GM20431 (cell line): ENCODE data around the gene DYNC1LI2.
"Not testable (repeated sequence)": the region's sequence is repeated elsewhere in the genome, so short reads cannot be mapped to it uniquely, and the experiment has no call there.

Experiments
- in situ Hi-C: fragments of 300-500 bp; cut with MseI, MboI; formaldehyde crosslinking; loops from one replicate; pipeline ENCODE4 v1.15.0; 2020; ENCODE audit warnings: low sequenced_read_pairs; ENCODE audit not compliant: unreplicated experiment

Gene DYNC1LI2

DNA sequence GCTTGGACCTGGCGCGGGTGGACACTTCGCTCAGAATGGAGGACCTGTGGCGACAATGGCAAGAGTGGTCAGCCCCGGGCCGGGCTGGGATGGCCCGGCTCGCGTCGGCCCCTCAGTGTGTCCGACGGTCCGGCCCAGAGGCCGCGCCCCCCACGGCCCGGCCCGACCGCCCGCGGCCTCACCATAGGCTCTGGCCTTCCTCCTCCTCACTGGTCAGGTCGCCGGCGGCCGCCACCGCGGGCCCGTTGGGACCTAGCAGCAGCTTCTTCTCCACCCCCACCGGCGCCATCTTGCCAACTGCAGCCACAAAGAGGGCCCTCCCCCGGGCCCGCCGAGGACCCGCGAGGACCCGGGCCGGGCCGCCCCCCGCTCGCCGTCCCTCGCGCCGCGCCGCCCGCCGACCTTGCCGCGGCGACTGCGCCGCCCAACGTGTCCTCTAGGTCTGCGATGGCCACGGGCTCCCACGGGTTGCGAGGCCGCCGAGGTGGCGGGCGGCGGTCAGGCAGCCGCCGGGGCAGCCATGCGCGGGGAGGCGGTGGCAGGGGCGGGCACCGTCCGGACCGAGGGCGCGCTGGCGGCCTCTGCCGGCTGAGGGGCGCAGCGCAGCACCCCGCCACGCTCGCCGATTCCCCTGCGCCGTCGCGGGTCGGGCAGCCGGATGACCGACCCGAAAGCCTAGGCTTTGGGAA is at the start of gene DYNC1LI2:
Gene DYNC1LI2, minus strand, starts transcription at position 307 of the 689 bp plus-strand sequence. Its CDS starts 18 bp downstream, at position 289.
- in situ Hi-C loops: no loop called here

DNA sequence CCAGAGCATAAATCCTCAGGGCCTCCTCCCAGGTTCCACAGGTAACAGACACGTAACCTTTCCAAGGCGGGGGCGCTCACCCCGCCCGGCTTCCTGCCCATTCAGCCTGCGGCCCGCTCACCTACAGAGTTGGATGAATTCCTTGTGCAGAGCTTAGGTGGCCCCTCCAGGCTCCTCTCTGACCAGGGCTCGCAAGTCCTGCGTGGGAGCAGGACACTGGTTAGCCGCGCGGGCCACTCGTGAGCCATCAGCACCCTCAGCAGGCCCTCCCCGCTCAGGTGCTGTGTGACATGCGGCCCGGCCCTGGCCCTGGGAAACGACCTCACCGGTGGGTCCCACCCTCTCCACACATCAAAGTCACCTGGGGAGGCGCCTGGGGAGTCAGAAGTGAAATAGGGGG is 49.4 kb upstream of the DYNC1LI2 start:
- in situ Hi-C loops: no loop called here

DNA sequence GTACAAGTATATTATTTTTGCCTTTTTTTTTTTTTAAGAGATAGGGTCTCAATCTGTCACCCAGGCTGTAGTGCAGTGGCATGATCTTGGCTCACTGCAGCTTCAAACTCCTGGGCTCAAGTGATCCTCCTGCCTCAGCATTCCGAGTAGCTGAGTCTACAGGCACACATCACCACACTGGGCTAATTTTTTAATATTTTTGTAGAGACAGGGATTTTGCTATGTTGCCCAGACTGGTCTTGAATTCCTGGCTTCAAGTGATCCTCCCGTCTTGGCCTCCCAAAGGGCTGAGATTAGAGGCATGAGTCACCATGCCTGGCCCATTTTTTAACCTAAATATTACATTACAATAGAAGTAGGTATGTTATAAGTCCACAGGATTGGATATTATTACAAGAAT is 46.8 kb upstream of the DYNC1LI2 start:
- in situ Hi-C loops: no loop called here

DNA sequence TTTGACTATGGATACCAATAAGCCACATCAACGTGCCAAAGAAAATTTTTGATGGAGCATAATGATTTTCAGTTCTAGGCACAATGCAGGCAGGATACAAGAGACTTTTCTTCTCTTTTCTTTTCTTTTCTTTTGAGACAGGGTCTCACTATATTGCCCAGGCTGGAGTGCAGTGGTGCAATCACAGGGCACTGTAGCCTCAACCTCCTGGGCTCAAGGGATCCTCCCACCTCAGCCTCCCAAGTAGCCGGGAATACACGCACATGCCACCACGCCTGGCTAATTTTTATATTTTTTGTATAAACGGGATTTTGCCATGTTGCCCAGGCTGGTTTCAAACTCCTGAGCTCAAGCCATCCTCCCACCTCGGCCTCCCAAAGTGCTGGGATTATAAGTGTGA is 42.6 kb upstream of the DYNC1LI2 start:
- in situ Hi-C loops: not testable (repeated sequence)

DNA sequence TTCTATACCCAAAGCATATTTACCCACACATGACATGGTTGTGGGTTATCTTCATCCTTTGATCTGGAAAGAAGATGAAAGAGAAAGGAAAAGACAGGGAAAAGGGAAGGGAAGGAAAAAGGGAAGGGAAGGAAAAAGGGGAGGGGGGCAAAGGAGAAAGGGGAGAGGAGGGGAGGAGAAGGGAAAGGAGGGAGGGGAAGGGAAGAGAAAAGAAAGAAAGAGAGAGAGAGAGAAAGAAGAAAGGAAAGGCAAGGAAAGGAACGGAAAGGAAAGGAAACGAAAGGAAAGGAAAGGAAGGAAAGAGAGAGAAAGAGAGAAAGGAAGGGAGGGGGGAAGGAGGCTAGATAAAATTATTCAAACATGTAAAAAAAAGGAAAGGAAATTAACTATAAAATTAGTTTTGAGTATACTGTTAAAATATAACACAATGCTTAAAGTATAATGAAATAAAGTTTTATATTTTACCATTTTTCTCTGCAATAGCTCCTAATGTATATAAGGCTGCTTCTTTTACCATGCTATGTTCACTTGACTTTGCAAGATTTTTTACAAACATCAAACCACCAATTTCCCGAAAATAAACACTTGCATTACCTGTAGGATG is 38.8 kb upstream of the DYNC1LI2 start:
- in situ Hi-C loops: no loop called here

DNA sequence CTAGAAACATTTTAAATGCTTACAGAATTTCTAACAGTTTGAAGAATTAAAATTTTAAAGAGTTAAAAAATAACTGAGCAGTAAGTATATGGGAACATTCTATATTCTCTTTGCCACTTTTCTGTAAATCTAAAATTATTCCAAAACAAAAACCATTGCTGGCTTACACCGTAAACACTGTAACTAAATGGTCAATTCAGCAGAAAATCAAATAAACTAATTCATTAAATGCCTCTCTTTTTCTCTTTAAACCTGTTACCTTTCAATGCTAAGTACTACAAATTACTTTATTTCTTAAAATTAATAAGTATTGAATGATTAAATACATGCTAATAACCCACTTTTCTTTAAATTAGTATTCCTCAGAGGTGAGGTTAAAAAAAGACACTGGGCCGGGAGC is 36.0 kb upstream of the DYNC1LI2 start:
- in situ Hi-C loops: no loop called here

DNA sequence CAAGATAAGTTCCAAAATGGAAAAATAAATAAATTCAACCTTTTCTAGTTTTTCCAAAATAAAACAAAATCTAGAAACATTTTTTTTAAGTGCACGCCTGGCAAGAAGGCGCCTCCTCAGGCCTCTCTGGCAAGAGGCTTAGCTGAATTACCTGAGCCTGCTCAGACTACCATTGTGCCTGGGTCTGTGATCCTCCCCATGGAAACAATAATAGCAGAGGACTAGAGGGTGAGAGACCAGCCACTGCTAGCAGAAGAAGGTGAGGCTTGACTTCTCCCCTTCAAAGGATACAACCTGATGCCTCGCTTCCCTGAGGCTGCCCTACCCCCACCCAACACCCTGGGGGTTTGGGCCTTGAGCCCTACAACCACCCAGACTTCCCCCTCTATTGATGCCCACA is 35.1 kb upstream of the DYNC1LI2 start:
- in situ Hi-C loops: no loop called here

DNA sequence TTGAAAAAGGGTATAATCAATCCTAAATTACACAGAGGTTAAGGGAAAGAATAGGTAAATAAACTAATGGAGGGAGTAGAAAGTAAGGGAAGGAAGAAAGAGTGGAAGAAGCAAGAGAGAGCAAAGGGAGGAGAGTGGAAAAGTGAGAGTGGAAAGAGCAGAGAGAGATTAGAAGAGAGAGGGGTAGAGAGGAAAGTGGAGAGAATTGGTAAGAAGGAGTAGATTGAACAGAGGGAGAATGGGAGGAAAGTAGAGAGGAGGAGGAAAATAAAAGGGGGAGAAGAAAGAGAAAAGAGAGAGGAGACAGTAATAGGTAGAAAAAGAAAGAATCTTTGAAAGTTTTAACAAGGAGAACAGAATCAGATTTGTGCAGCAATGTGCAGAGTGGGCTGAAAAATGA is 25.0 kb upstream of the DYNC1LI2 start:
- in situ Hi-C loops: no loop called here

DNA sequence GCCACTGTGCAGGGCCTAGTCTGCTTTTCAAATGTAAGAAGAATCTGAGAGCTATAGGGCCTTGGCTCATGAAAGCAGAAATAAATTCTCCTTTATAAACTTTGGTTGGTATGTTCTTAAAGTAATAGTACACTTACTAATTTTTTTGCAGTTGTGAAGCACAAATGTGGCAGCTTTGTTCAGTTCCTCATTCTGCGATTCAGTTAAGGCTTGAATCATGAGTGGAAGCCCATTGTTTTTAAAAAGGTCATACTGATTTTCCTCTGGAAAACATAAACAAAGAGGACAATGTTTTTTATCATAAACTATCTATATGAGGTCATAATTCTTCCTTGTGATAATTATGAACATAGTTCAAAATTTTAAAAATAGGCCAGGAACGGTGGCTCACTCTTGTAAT is 23.6 kb upstream of the DYNC1LI2 start:
- in situ Hi-C loops: no loop called here

DNA sequence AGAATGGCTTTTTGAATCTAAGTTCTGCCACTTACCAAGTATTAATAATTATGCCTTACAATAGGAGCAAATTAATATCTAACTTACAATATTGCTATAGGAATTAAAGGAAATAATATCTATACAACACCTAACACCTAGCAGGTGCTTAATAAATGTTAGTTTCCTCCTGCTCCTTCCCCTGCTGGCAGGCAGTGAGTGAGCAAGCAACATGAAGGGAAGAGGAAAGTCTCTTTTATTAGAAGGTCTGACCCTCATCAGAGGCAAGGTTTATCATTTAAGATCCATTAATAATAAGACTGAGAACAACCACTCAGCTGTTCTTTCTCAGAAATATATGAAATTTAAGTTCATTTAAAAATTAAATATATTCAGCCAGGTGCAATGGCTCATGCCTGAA is 6.7 kb upstream of the DYNC1LI2 start:
- in situ Hi-C loops: no loop called here

DNA sequence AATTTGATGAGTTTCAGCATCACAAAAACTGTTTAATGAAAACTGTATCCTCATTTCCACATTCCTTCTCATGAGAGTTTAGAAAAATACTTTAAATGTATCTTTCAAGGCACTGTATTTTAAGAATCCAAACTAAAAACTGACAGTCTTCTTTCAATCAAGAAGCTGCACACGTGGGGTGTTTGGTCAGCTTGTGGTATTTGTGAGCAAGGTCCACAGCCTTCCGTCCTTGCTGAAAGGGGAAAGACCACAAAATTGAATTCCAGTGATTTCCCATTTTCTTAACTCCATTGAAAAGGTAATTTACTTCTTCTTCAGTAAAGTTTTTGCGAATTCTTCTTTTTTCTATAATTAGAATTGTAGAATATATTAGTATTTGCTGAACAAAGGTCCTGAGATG is 3.4 kb upstream of the DYNC1LI2 start:
- in situ Hi-C loops: no loop called here

DNA sequence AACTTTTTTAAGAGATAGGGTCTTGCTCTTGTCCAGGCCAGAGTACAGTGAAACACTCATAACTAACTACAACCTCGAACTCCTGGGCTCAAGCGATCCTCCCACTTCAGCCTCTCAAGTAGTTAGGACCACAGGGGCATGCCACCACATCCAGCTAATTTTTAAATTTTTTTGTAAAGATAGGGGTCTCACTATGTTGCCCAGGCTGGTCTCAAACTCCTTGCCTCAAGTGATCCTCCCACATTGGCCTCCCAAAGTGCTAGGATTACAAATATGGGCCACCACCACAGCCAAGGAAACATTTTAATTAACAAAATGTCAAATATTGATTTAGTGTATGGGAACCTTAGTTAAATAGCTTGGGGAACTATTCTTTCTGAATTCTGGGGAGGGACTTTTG is 2.8 kb upstream of the DYNC1LI2 start:
- in situ Hi-C loops: no loop called here

DNA sequence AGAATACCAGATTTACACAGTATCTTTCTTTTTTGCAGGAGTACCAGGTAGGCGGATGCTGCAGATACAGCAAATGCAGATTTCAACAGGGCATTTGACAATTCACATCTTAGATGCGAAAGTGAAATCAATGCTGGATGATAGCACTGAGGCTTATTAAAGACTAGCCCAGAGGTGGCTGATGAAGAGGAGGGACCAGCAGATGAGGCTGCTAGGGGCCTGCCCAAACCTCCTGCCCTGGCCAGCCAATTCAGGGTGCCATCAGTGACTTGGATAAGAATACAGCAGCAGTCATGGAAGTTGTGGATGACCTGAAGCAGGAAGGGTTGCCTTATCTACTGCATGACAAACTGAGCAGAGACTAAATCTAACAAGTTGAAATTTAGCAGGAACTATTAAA is 1.5 kb upstream of the DYNC1LI2 start:
- in situ Hi-C loops: no loop called here

DNA sequence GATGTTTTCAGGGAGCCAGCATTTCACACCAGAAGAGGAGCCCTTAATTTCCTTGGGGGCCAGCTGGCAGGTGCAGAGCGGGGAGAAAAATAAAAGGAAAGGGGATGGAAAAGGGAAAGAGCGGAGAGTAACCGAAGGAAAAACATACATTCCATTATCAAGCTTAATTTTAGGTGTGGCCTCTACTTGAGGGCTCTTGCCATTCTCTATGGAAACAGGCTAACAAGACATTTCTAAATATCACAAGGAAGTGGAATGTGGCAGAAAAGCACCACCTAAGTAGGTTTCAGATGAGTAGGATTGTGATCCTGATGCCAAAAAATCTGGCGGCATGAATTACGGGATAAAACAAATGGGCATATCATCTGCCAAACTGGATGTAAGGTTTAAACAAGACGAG is 970 bp upstream of the DYNC1LI2 start:
- in situ Hi-C loops: no loop called here

DNA sequence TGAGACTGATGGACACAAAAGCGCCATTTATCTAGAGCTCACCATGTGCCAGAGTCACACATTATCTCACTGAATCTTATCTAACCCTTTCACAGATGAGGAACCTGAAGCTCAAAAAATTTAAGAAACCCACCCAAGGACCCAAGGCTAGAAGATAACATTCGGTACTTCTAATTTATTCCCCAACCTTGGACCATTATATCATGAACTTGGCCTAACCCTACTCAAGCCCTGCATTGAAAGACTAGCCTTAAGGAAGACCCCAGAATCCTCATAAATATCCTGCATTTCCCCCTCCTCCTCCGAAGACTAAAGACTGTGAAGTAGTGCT is 548 bp upstream of the DYNC1LI2 start:
- in situ Hi-C loops: no loop called here

DNA sequence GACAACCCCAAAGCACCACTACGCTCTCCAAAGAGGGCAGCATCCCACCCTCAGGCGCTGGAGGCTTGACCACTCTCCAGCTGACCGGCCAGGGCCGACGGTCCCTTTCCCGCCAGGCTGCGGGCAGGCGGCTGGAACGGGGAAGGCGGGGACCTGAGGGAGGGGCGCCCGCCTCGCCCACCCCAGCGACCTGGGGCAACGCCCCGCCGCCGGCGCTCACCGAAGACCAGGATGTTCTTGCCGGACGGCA is 431 bp downstream of the DYNC1LI2 start:
- in situ Hi-C loops: no loop called here

DNA sequence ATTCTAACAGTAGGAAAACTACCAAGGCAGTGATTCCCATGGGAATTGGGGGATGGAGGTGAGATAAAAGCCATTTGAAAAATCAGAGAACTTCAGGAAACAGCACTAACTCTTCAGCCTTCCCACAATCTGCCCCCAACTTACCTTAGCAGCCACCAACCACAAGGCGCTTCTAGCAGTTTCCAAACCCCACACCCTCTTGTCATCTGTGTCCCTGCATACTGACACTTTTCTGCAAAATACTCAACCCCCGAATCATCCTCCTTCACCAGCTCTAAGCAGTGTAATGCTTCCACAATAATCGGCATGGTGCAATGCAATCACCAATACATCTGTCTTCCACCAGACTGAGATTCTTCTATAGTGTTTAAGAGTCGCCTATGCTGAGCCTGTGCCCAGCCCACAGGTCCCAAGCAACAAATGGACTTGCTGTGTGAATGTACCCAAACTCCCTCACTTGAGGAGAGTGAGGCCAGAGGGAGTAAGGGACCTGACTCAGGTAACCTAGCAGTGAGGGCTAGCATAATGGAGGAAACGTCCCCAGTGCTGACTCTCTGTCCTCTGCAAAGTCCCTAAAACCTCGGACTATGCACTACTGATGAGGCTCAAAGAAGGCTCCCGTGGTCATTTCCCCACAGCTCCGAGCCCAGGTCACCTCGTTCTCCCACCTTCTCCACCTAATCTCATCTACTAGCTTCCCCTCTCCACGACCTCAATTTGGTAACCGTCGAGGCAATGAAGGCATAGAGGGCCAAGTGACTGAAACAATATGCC is 943 bp downstream of the DYNC1LI2 start:
- in situ Hi-C loops: no loop called here

DNA sequence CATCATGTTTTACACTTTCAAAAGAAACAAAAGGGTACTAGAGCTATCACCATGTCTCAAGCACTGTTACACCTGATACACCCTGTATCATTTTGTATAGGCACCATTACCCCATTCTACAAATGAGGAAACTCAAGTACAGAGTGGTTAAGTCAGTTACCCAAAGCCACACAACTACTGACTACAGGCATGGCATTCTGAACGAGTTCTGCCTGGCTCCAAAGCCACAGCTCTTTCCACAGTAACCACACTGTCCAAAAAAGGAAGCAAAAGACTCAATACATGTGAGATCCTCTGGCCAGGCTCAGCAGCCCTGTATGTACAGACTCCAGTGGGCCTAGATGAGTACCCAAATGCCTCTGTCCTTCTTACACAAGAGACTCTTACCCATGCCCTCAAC is 4.7 kb downstream of the DYNC1LI2 start:
- in situ Hi-C loops: loop anchor here (25.0 kb wide), 1 partner anchor 334 kb away; no protein-coding TSS in a partner anchor

DNA sequence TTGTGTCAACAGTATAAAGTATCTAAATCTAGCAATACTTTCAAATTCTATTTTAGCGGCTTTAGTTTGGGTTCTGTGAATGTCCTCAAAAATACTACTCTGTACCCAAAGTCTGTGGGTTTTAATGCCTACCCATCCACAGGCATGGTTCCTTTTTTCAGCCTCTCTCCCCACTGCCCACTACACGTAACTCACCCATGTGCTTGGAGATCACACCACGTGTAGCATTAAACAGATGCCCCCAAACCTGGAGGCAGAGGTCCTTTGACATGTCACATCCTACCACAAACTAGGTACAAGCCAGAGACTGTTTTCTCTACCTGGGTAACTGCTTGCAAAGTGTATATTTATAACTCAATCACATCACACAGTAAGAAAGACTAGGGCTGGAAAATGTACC is 5.4 kb downstream of the DYNC1LI2 start:
- in situ Hi-C loops: loop anchor here (25.0 kb wide), 1 partner anchor 334 kb away; no protein-coding TSS in a partner anchor

DNA sequence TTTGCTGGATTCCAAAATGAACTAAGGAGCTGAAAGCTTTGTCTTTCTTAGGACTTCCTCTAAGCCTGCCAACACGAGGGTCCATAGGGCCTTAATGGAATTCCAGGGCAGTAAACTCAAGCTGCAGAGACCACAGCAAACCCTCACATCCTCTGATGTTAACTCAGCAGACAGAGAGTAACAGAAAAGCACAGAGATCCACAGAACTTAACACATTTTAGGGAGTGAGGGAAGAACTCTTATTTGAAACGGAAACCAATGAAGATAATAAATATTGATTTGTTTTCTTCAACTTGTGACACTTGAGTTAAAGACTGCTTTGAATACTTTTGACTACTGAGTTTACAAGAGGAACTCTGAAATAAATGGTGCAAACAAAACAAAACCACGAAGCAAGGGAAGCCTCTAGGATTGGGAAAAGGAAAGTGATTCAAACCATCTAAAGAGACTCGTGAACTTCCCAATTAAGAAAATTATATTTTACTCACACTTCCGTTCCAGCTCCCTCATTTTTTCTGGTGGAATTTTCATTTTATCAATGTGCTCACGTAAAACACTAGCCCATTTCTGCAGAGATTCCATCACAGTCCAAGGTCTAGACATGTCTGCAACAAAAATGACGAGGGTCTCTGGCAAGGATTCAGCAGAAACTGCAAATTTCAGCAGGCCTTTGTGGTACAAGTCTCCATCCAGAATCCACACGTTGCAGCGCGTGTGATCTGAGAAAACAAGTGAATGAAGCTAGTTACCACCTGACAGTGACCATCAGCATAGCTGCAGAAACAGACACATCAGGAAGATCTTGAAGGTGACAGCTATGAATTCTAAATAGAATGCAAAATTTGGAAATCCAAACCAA is 9.2 kb downstream of the DYNC1LI2 start:
- in situ Hi-C loops: loop anchor here (25.0 kb wide), 1 partner anchor 330 kb away; no protein-coding TSS in a partner anchor
